ENCODE measurements around the gene TUBB4B. TPM values are rescaled to one million over a fixed set of nuclear protein-coding genes. Genes with fewer than 3 reads are reported as not detected.

TUBB4B gene
- total and polyA plus RNA-seq, 7 donors = 141 to 505 (median 196) TPM

GRCh38 chr9:137198902-137199283, 42.2 kb upstream of the TUBB4B start:
- Histone ChIP-seq H3K4me3 (no peak overlapping the region), H3K27ac (no peak overlapping the region), H3K36me3 (no peaks in the 10 kb centered on the region), H3K27me3 (no peaks in the 10 kb centered on the region), H3K9me3 (no peaks in the 10 kb centered on the region), H3K4me1 (peaks cover 0 to 55% (median 54%) of the 10 kb centered on the region in 4 donors)
- DNase-seq = no peak
- TF ChIP-seq POLR2AphosphoS5 (IDR thresholded peaks at IDR 0.05) (no peak), CTCF (IDR thresholded peaks at IDR 0.05) (no peak), POLR2A (IDR thresholded peaks at IDR 0.05) (no peak), EP300 (IDR thresholded peaks at IDR 0.05) (no peak)
- intact Hi-C loops (cut with DNase I) = no loop called here
- 19 to 68% methylated on average over 11 of the region's 11 CpGs for WGBS, 2 donors

GRCh38 chr9:137199411-137200121, 41.5 kb upstream of the TUBB4B start:
- Histone ChIP-seq H3K4me1 (peaks cover 0 to 62% (median 61%) of the 10 kb centered on the region in 4 donors), H3K4me3 (peak overlapping the region; percentile 21 to 67 (median 66)), H3K36me3 (no peaks in the 10 kb centered on the region), H3K27ac (peak overlapping the region in 2 of 4 donors; percentile 57 to 80), H3K9me3 (no peaks in the 10 kb centered on the region), H3K27me3 (no peaks in the 10 kb centered on the region)
- WGBS, 2 donors = 5 to 21% methylated on average over 51 of the region's 51 CpGs
- no peak for TF ChIP-seq EP300 (IDR thresholded peaks at IDR 0.05)
- TF ChIP-seq POLR2A (IDR thresholded peaks at IDR 0.05) = no peak
- TF ChIP-seq CTCF (IDR thresholded peaks at IDR 0.05) = no peak
- no peak for TF ChIP-seq POLR2AphosphoS5 (IDR thresholded peaks at IDR 0.05)
- intact Hi-C loops (cut with DNase I) = loop anchor here (2.0 kb wide), 1 partner anchor 41 kb away; the partner anchor contains the start of gene TUBB4B
- DNase-seq = no peak

GRCh38 chr9:137200311-137201204, 40.5 kb upstream of the TUBB4B start, which contains the start of gene TPRN:
TSS of gene TPRN (minus strand) at chr9:137200741. CDS start at chr9:137200711, 30 bp downstream.
- no peak for TF ChIP-seq CTCF (IDR thresholded peaks at IDR 0.05)
- peak; percentile 52 to 84 (median 74) for TF ChIP-seq POLR2AphosphoS5 (IDR thresholded peaks at IDR 0.05)
- peak; percentile 39 to 53 for TF ChIP-seq POLR2A (IDR thresholded peaks at IDR 0.05)
- intact Hi-C loops (cut with DNase I) = loop anchor here (1.0 to 2.0 kb wide), 2 partner anchors 23 to 40 kb away; partner anchors contain the start of gene TUBB4B

GRCh38 chr9:137201205-137201868, 39.8 kb upstream of the TUBB4B start:
- H3K9me3 ChIP-seq = no peaks in the 10 kb centered on the region
- DNase-seq = no peak
- H3K4me1 ChIP-seq = peaks cover 0 to 74% (median 71%) of the 10 kb centered on the region in 4 donors
- TF ChIP-seq EP300 (IDR thresholded peaks at IDR 0.05) (no peak), POLR2AphosphoS5 (IDR thresholded peaks at IDR 0.05) (no peak)
- 16 to 26% methylated on average over 23 of the region's 23 CpGs for WGBS, 2 donors
- H3K27me3 ChIP-seq = no peaks in the 10 kb centered on the region
- no peaks in the 10 kb centered on the region for H3K36me3 ChIP-seq
- H3K27ac ChIP-seq = peak overlapping the region; percentile 78 to 84 (median 82)
- intact Hi-C loops (cut with DNase I) = loop anchor here (1.0 to 2.0 kb wide), 2 partner anchors 22 to 39 kb away; partner anchors contain the start of gene TUBB4B
- H3K4me3 ChIP-seq = peak overlapping the region; percentile 54 to 67 (median 66)

More at GRCh38 chr9:137200311-137201204, 40.5 kb upstream of the TUBB4B start, which contains the start of gene TPRN:
- peak; percentile 100 for DNase-seq
- Histone ChIP-seq H3K9me3 (no peaks in the 10 kb centered on the region), H3K36me3 (no peaks in the 10 kb centered on the region), H3K4me1 (peaks cover 0 to 68% (median 66%) of the 10 kb centered on the region in 4 donors), H3K27me3 (no peaks in the 10 kb centered on the region), H3K27ac (peak within 1 kb of the TSS; percentile 78 to 84 (median 82)), H3K4me3 (peak within 1 kb of the TSS; percentile 54 to 67 (median 66))
- 0 to 1% methylated on average over 118 of the region's 118 CpGs for WGBS, 2 donors
